WTC11 (cell line): Measurements from ENCODE around the gene ATP6V0B. TPM values are rescaled to one million over a fixed set of nuclear protein-coding genes. Genes with fewer than 3 reads are reported as not detected.
A peak's percentile ranks its signal among the peaks of the same experiment; 100 is the strongest.

Experiments used
- ATAC-seq: fragments of 200-7000 bp; cut with Tn5 transposase; 2 replicates; pipeline ENCODE4 v1.10.0; 2021; ENCODE audit warnings: mild to moderate bottlenecking, moderate library complexity
- CTCF ChIA-PET: fragments of 300-600 bp; sonication (Branson Sonifier 250); formaldehyde crosslinking; loops from one replicate; lab custom pipeline; 2021; ENCODE audit warnings: antibody characterized with exemption; lab: Charles Lee
- POLR2A ChIA-PET: fragments of 350-600 bp; sonication (Branson Sonifier 250); formaldehyde crosslinking; loops from one replicate; lab custom pipeline; 2021; ENCODE audit warnings: antibody characterized with exemption; lab: Charles Lee
- DNase-seq: peaks from one replicate; pipeline ENCODE4 v3.0.0; 2021; ENCODE audit warnings: low spot score
- H3K27ac Mint-ChIP-seq: 2 replicates; pipeline ENCODE4 v1.8.0; 2021; ENCODE audit warnings: mixed read lengths
- H3K27me3 Mint-ChIP-seq: 2 replicates; pipeline ENCODE4 v1.8.0; 2021; ENCODE audit warnings: low read depth, mild to moderate bottlenecking, moderate library complexity, mixed read lengths
- H3K36me3 Mint-ChIP-seq: 2 replicates; pipeline ENCODE4 v1.8.0; 2021; ENCODE audit warnings: mixed read lengths
- H3K4me1 Mint-ChIP-seq: 2 replicates; pipeline ENCODE4 v1.8.0; 2022; ENCODE audit warnings: mixed read lengths
- H3K4me3 Mint-ChIP-seq: 2 replicates; pipeline ENCODE4 v1.8.0; 2021; ENCODE audit warnings: mild to moderate bottlenecking, moderate library complexity, mixed read lengths
- H3K9me3 Mint-ChIP-seq: 2 replicates; pipeline ENCODE4 v1.8.0; 2021; ENCODE audit warnings: mixed read lengths
- AFF4 ChIP-seq: sonication (generic); formaldehyde crosslinking; IDR thresholded peaks from 2 replicates; pipeline ENCODE4 v1.8.1; 2023; ENCODE audit warnings: mild to moderate bottlenecking, missing genetic modification reagents, borderline replicate concordance
- ARID4B ChIP-seq: sonication (generic); formaldehyde crosslinking; IDR thresholded peaks from 2 replicates; pipeline ENCODE4 v1.8.0; 2023; ENCODE audit warnings: missing genetic modification reagents, mild to moderate bottlenecking, borderline replicate concordance
- CTCF ChIP-seq: fragments of 200-600 bp; IDR thresholded peaks from 2 replicates; pipeline ENCODE4 v1.8.0; 2022; ENCODE audit warnings: antibody characterized with exemption
- FOXJ3 ChIP-seq: sonication (generic); formaldehyde crosslinking; IDR thresholded peaks from 2 replicates; pipeline ENCODE4 v1.9.0; 2021; ENCODE audit warnings: missing genetic modification reagents, mild to moderate bottlenecking, borderline replicate concordance
- FOXP1 ChIP-seq: sonication (generic); formaldehyde crosslinking; IDR thresholded peaks from 2 replicates; pipeline ENCODE4 v1.8.0; 2022; ENCODE audit warnings: missing genetic modification reagents, mild to moderate bottlenecking, moderate library complexity, borderline replicate concordance
- PRRX2 ChIP-seq: fragments of 250-450 bp; sonication (Bioruptor Pico); IDR thresholded peaks from 2 replicates; pipeline ENCODE4 v1.8.0; 2021; ENCODE audit warnings: mild to moderate bottlenecking
- RORB ChIP-seq: fragments of 250-450 bp; sonication (Bioruptor Pico); IDR thresholded peaks from 2 replicates; pipeline ENCODE4 v1.9.0; 2021; ENCODE audit warnings: mild to moderate bottlenecking
- USF2 ChIP-seq: sonication (generic); formaldehyde crosslinking; IDR thresholded peaks from 2 replicates; pipeline ENCODE4 v1.8.1; 2023; ENCODE audit warnings: mild to moderate bottlenecking, missing genetic modification reagents, moderate library complexity
- ZBTB21 ChIP-seq: sonication (generic); formaldehyde crosslinking; IDR thresholded peaks from 2 replicates; pipeline ENCODE4 v1.8.1; 2023; ENCODE audit warnings: mild to moderate bottlenecking, missing genetic modification reagents, borderline replicate concordance
- ZNF317 ChIP-seq: sonication (generic); formaldehyde crosslinking; IDR thresholded peaks from 2 replicates; pipeline ENCODE4 v1.8.1; 2023; ENCODE audit warnings: low read depth, mild to moderate bottlenecking, moderate library complexity, missing genetic modification reagents, borderline replicate concordance
- ZNF532 ChIP-seq: fragments of 250-450 bp; sonication (Bioruptor Pico); IDR thresholded peaks from 2 replicates; pipeline ENCODE4 v1.9.0; 2021; ENCODE audit warnings: mild to moderate bottlenecking, borderline replicate concordance
- total RNA-seq: library from RNA; stranded (reverse); gene quantifications from 3 replicates; pipeline ENCODE4 v1.2.3, GENCODE V29; 2021

ATP6V0B gene
- total RNA-seq, 1 experiment from 2014 or later = 110 TPM

GRCh38 chr1:43949678-43950077, 25.1 kb upstream of the ATP6V0B start:
- no peak for TF ChIP-seq RORB (CRISPR knock-in tag)
- TF ChIP-seq AFF4 (CRISPR knock-in tag) = no peak
- no peak for TF ChIP-seq ZNF317 (CRISPR knock-in tag)
- no peak for TF ChIP-seq FOXP1 (CRISPR knock-in tag)
- TF ChIP-seq FOXJ3 (CRISPR knock-in tag) = no peak
- H3K4me3 Mint-ChIP-seq = no peak overlapping the region

GRCh38 chr1:43951021-43951985, 23.5 kb upstream of the ATP6V0B start:
- H3K27me3 Mint-ChIP-seq = no peaks in the 10 kb centered on the region
- ATAC-seq = no peak
- 0 out of 2 replicates have a peak overlapping the region, but pooled peaks have one; percentile 18 for H3K27ac Mint-ChIP-seq
- H3K36me3 Mint-ChIP-seq = peaks cover 5% of the 10 kb centered on the region; the same call in 1 of the 2 replicates
- ChIA-PET CTCF (interaction anchor here (1.5 to 9.9 kb wide), 3 partner anchors 17 to 96 kb away, joined by 4 to 172 read pairs (median 7); partner anchors contain the start of gene ARTN), POLR2A (interaction anchor here (1.0 kb wide), 1 partner anchor 17 kb away, joined by 3 read pairs; no protein-coding TSS in a partner anchor)
- DNase-seq = no peak
- no peaks in the 10 kb centered on the region for H3K9me3 Mint-ChIP-seq
- H3K4me1 Mint-ChIP-seq = peaks cover 23% of the 10 kb centered on the region
- H3K4me3 Mint-ChIP-seq = no peak overlapping the region
- no peak for TF ChIP-seq PRRX2 (CRISPR knock-in tag)
- TF ChIP-seq CTCF = no peak
- no peak for TF ChIP-seq USF2 (CRISPR knock-in tag)
- no peak for TF ChIP-seq ZNF532 (CRISPR knock-in tag)
- TF ChIP-seq ZBTB21 (CRISPR knock-in tag) = no peak
- TF ChIP-seq ARID4B (CRISPR knock-in tag) = no peak

More at GRCh38 chr1:43949678-43950077, 25.1 kb upstream of the ATP6V0B start:
- Mint-ChIP-seq H3K27me3 (no peaks in the 10 kb centered on the region), H3K27ac (no peak overlapping the region), H3K9me3 (no peaks in the 10 kb centered on the region), H3K4me1 (peaks cover 36% of the 10 kb centered on the region), H3K36me3 (peaks cover 5% of the 10 kb centered on the region; the same call in 1 of the 2 replicates)
- DNase-seq (no peak), ATAC-seq (no peak)
- ChIA-PET CTCF (interaction anchor here (0.9 to 9.9 kb wide), 5 partner anchors 10 to 185 kb away, joined by 3 to 172 read pairs (median 7); partner anchors contain the start of genes ARTN and DPH2), POLR2A (no interaction called here)
